GM12878 (cell line): ENCODE measurements around the gene PCDHGA1. TPM values are rescaled to one million over a fixed set of nuclear protein-coding genes. Genes with fewer than 3 reads are reported as not detected.
A peak's percentile ranks its signal among the peaks of the same experiment; 100 is the strongest.

ENCODE experiments used
- ATAC-seq: fragments of 200-7000 bp; cut with Tn5 transposase; 3 replicates; pipeline ENCODE4 v1.9.1; 2020; ENCODE audit warnings: mild to moderate bottlenecking, moderate library complexity
- BruUV-seq: library from RNA; stranded (reverse); fragments of 400-500 nt; replicated peaks from 2 replicates; lab custom pipeline; 2021; lab: Mats Ljungman, UMichigan
- CTCF ChIA-PET: fragments of 300-600 bp; sonication (Branson Sonifier 250); formaldehyde crosslinking; extraction: SDS; loops from one replicate; lab custom pipeline; 2021; ENCODE audit warnings: inconsistent platforms; lab: Yijun Ruan, JAX
- POLR2A ChIA-PET: fragments of 350-600 bp; formaldehyde crosslinking; extraction: SDS; loops from one replicate; lab custom pipeline; 2021; ENCODE audit warnings: inconsistent platforms; lab: Charles Lee
- RAD21 ChIA-PET: fragments of 300-600 bp; sonication (Branson Sonifier 250); formaldehyde crosslinking; loops from one replicate; lab custom pipeline; 2023; ENCODE audit warnings: antibody characterized with exemption; ENCODE audit not compliant: unreplicated experiment; lab: Charles Lee
- SMC1A ChIA-PET: fragments of 300-600 bp; sonication (Branson Sonifier 250); formaldehyde crosslinking; loops from one replicate; lab custom pipeline; 2023; ENCODE audit not compliant: unreplicated experiment, uncharacterized antibody; lab: Charles Lee
- DNase-seq: peaks from one replicate; pipeline ENCODE4 v3.0.0-alpha.2; 2011; ENCODE audit warnings: low read depth, low spot score
- FAIRE-seq: peaks from 3 replicates; lab custom pipeline; 2011; peaks lifted over from hg19 to GRCh38; lab: Jason Lieb, UNC
- H2AFZ ChIP-seq: 2 replicates; pipeline ENCODE4 v1.6.0; 2011; ENCODE audit warnings: low read depth, low read length, control low read depth; ENCODE audit not compliant: control insufficient read depth
- H3K27ac ChIP-seq: 2 replicates; pipeline ENCODE4 v1.5.1; 2011; ENCODE audit warnings: control low read depth; ENCODE audit not compliant: control insufficient read depth, insufficient read depth
- H3K27me3 ChIP-seq, 2 experiments: replicated peaks in 1 of 2; 2 replicates each; pipeline versions ENCODE4 v1.6.0 to v1.6.1; 2011; ENCODE audit warnings: low read length in 1 of 2; ENCODE audit not compliant: control insufficient read depth in 2 of 2, insufficient read depth in 2 of 2
- H3K36me3 ChIP-seq, 2 experiments: 2 replicates each; pipeline ENCODE4 v1.5.1; 2011; ENCODE audit warnings: low read length in 1 of 2; ENCODE audit not compliant: control insufficient read depth in 2 of 2, insufficient read depth in 2 of 2
- H3K4me1 ChIP-seq: 2 replicates; pipeline ENCODE4 v1.6.1; 2011; ENCODE audit warnings: mild to moderate bottlenecking, low read length, moderate library complexity, mixed read lengths; ENCODE audit not compliant: control insufficient read depth, insufficient read depth
- H3K4me2 ChIP-seq: 2 replicates; pipeline ENCODE4 v1.6.0; 2011; ENCODE audit warnings: control low read depth; ENCODE audit not compliant: control insufficient read depth, insufficient read depth
- H3K4me3 ChIP-seq: fragments of 200-600 bp; sonication (generic); 2 replicates; pipeline ENCODE4 v1.5.1; 2016
- H3K79me2 ChIP-seq: 2 replicates; pipeline ENCODE4 v1.6.0; 2011; ENCODE audit warnings: low read length; ENCODE audit not compliant: control insufficient read depth, insufficient read depth
- H3K9ac ChIP-seq: 2 replicates; pipeline ENCODE4 v1.8.0; 2011; ENCODE audit warnings: low read length, control low read depth, mixed read lengths; ENCODE audit not compliant: control insufficient read depth, insufficient read depth
- H3K9me3 ChIP-seq: replicated peaks from 3 replicates; pipeline ENCODE4 v1.5.1; 2011; ENCODE audit warnings: mild to moderate bottlenecking, low read length; ENCODE audit not compliant: control insufficient read depth, insufficient read depth
- H4K20me1 ChIP-seq: 2 replicates; pipeline ENCODE4 v1.6.0; 2011; ENCODE audit not compliant: control insufficient read depth, insufficient read depth
- ASH2L ChIP-seq: fragments of 300-600, 200-600 bp; sonication (generic); IDR thresholded peaks from 2 replicates; pipeline ENCODE4 v1.6.1; 2017; ENCODE audit warnings: low read depth, mild to moderate bottlenecking, borderline replicate concordance
- HDAC6 ChIP-seq: fragments of 200-600 bp; sonication (generic); IDR thresholded peaks from one replicate; pipeline ENCODE4 v1.8.0; 2017; ENCODE audit warnings: antibody characterized with exemption; ENCODE audit not compliant: unreplicated experiment
- MTA2 ChIP-seq: fragments of 450-650 bp; IDR thresholded peaks from 2 replicates; pipeline ENCODE4 v1.6.1; 2016; ENCODE audit warnings: low read depth, mild to moderate bottlenecking, moderate library complexity
- RAD21 ChIP-seq: IDR thresholded peaks from 2 replicates; pipeline ENCODE4 v1.6.1; 2011; ENCODE audit warnings: mild to moderate bottlenecking, low read depth, low read length, moderate library complexity; ENCODE audit not compliant: insufficient read depth
- TARDBP ChIP-seq: IDR thresholded peaks from 2 replicates; pipeline ENCODE4 v1.6.1; 2016; ENCODE audit warnings: borderline replicate concordance
- WGBS: methylation state at CpG from one replicate; pipeline ENCODE4 v1.1.6; 2016; ENCODE audit warnings: low lambda C conversion rate; ENCODE audit not compliant: insufficient replicate concordance, insufficient coverage; ENCODE audit errors: missing lambda C conversion rate; 5-methylcytosine and 5-hydroxymethylcytosine counted together
- in situ Hi-C: fragments of 300-500 bp; cut with MboI; formaldehyde crosslinking; loops from 9 replicates; pipeline ENCODE4 v1.14.3; 2018; ENCODE audit warnings: mixed read lengths
- intact Hi-C: fragments of 100-400 bp; cut with micrococcal nuclease; formaldehyde crosslinking; loops from one replicate; pipeline ENCODE4 v1.14.2; 2022; ENCODE audit not compliant: unreplicated experiment
- polyA plus RNA-seq, 11 experiments: library from polyadenylated mRNA; depleted of rRNA in 4 of 11; unstranded in 6 of 11; stranded (reverse) in 5 of 11; fragments of >200 nt; fragmentation: Nextera tagmentation in 4 of 11; fragmentation: Illumina TruSeq in 1 of 11; extraction: Ambion mirVana in 4 of 11; extraction: Trizol in 1 of 11; gene quantifications; 1 replicate in 1 of 11; 2 replicates in 10 of 11; pipeline versions ENCODE4 v1.2.1 to v1.2.3, GENCODE V29; 2011 to 2016; ENCODE audit warnings: inconsistent platforms in 2 of 11, missing spikeins in 2 of 11, low read depth in 1 of 11
- total RNA-seq, 4 experiments: library from RNA; depleted of rRNA in 3 of 4; stranded (reverse); fragments of >200 nt in 3 of 4; fragmentation: Illumina TruSeq in 1 of 4; extraction: Trizol in 1 of 4; gene quantifications; 2 replicates each; pipeline versions ENCODE4 v1.2.1 to v1.2.3, GENCODE V29; 2013 to 2021
- TF ChIP-seq, protein P1 (sequence below): fragments of 450-650 bp; conservative IDR thresholded peaks from 2 replicates; pipeline ENCODE4 v1.6.1; 2017; ENCODE audit warnings: mild to moderate bottlenecking, moderate library complexity
- TF ChIP-seq, protein P2 (sequence below): fragments of 150-350 bp; IDR thresholded peaks from 2 replicates; pipeline ENCODE4 v1.6.1; 2014; ENCODE audit warnings: mild to moderate bottlenecking, low read depth, low read length
- TF ChIP-seq, protein P3 (sequence below): IDR thresholded peaks from 2 replicates; pipeline ENCODE4 v1.6.1; 2012; ENCODE audit warnings: low read depth, low read length, improper control_type of control experiment
- TF ChIP-seq, protein P4 (sequence below): fragments of 450-650 bp; IDR thresholded peaks from 2 replicates; pipeline ENCODE4 v1.6.1; 2017; ENCODE audit warnings: mild to moderate bottlenecking, moderate library complexity
- TF ChIP-seq, protein P5 (sequence below): IDR thresholded peaks from 2 replicates; pipeline ENCODE4 v1.6.1; 2012; ENCODE audit warnings: low read depth, low read length, improper control_type of control experiment

PCDHGA1 gene
- total and polyA plus RNA-seq, 10 of the 15 experiments (the other 5 are each of a cell fraction or from before 2014, with no cell fraction given), result 0.02 to 0.51 (median 0.19) TPM; not detected in 3

DNA sequence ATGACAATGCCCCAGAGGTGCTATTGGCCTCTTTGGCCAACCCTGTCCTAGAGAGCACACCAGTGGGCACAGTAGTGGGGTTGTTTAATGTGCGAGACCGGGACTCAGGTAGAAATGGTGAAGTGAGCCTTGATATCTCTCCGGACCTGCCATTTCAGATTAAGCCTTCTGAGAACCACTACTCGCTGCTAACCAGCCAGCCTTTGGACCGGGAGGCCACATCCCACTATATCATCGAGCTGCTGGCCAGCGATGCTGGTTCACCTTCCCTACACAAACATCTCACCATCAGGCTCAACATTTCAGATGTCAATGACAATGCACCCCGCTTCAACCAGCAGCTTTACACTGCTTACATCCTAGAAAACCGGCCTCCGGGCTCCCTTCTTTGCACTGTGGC is 160.0 kb downstream of the PCDHGA1 start (continued):
- TF ChIP-seq, protein P1, sequence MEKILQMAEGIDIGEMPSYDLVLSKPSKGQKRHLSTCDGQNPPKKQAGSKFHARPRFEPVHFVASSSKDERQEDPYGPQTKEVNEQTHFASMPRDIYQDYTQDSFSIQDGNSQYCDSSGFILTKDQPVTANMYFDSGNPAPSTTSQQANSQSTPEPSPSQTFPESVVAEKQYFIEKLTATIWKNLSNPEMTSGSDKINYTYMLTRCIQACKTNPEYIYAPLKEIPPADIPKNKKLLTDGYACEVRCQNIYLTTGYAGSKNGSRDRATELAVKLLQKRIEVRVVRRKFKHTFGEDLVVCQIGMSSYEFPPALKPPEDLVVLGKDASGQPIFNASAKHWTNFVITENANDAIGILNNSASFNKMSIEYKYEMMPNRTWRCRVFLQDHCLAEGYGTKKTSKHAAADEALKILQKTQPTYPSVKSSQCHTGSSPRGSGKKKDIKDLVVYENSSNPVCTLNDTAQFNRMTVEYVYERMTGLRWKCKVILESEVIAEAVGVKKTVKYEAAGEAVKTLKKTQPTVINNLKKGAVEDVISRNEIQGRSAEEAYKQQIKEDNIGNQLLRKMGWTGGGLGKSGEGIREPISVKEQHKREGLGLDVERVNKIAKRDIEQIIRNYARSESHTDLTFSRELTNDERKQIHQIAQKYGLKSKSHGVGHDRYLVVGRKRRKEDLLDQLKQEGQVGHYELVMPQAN, result no peak
- TF ChIP-seq, protein P2, sequence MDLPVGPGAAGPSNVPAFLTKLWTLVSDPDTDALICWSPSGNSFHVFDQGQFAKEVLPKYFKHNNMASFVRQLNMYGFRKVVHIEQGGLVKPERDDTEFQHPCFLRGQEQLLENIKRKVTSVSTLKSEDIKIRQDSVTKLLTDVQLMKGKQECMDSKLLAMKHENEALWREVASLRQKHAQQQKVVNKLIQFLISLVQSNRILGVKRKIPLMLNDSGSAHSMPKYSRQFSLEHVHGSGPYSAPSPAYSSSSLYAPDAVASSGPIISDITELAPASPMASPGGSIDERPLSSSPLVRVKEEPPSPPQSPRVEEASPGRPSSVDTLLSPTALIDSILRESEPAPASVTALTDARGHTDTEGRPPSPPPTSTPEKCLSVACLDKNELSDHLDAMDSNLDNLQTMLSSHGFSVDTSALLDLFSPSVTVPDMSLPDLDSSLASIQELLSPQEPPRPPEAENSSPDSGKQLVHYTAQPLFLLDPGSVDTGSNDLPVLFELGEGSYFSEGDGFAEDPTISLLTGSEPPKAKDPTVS, result no peak
- no peak for TF ChIP-seq RAD21
- TF ChIP-seq MTA2, result no peak
- TF ChIP-seq, protein P3, sequence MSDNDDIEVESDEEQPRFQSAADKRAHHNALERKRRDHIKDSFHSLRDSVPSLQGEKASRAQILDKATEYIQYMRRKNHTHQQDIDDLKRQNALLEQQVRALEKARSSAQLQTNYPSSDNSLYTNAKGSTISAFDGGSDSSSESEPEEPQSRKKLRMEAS, result no peak
- TF ChIP-seq, all 136 proteins: peak for 0

DNA sequence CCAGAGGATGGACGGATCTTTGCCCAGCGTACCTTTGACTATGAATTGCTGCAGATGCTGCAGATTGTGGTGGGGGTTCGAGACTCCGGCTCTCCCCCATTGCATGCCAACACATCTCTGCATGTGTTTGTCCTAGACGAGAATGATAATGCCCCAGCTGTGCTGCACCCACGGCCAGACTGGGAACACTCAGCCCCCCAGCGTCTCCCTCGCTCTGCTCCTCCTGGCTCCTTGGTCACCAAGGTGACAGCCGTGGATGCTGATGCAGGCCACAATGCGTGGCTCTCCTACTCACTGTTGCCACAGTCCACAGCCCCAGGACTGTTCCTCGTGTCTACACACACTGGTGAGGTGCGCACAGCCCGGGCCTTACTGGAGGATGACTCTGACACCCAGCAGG is 160.5 kb downstream of the PCDHGA1 start:
- ChIA-PET POLR2A (interaction anchor here (1.2 to 1.7 kb wide), 2 partner anchors 16 to 23 kb away, joined by 3 to 5 read pairs; no protein-coding TSS in a partner anchor), RAD21 (no interaction called here), SMC1A (no interaction called here), CTCF (interaction anchor here (3.4 kb wide), 1 partner anchor 14 kb away, joined by 23 read pairs; the partner anchor contains the start of gene PCDHGC3)
- Histone ChIP-seq H3K4me1 (peaks cover 24% of the 10 kb centered on the region), H4K20me1 (no peaks in the 10 kb centered on the region), H3K9ac (no peak overlapping the region), H3K79me2 (no peaks in the 10 kb centered on the region), H3K27ac (no peak overlapping the region), H2AFZ (no peak overlapping the region), H3K36me3 (no peaks in the 10 kb centered on the region; a peak in 1 of 4 replicates), H3K27me3 (no peaks in the 10 kb centered on the region; a peak in 1 of 4 replicates), H3K4me2 (peak overlapping the region; percentile 97; the same call in 1 of the 2 replicates), H3K4me3 (no peak overlapping the region), H3K9me3 (no peaks in the 10 kb centered on the region; the same call in 2 of the 3 replicates)
- intact Hi-C loops, result no loop called here
- FAIRE-seq, result no peak
- BruUV-seq, result no TSS peak
- in situ Hi-C loops, result no loop called here
- no peak for ATAC-seq
- DNase-seq, result no peak
- 96% methylated on average over 13 of the region's 13 CpGs for WGBS
- TF ChIP-seq RAD21 (no peak), ASH2L (no peak), TARDBP (no peak), HDAC6 (no peak)
- TF ChIP-seq, protein P4, sequence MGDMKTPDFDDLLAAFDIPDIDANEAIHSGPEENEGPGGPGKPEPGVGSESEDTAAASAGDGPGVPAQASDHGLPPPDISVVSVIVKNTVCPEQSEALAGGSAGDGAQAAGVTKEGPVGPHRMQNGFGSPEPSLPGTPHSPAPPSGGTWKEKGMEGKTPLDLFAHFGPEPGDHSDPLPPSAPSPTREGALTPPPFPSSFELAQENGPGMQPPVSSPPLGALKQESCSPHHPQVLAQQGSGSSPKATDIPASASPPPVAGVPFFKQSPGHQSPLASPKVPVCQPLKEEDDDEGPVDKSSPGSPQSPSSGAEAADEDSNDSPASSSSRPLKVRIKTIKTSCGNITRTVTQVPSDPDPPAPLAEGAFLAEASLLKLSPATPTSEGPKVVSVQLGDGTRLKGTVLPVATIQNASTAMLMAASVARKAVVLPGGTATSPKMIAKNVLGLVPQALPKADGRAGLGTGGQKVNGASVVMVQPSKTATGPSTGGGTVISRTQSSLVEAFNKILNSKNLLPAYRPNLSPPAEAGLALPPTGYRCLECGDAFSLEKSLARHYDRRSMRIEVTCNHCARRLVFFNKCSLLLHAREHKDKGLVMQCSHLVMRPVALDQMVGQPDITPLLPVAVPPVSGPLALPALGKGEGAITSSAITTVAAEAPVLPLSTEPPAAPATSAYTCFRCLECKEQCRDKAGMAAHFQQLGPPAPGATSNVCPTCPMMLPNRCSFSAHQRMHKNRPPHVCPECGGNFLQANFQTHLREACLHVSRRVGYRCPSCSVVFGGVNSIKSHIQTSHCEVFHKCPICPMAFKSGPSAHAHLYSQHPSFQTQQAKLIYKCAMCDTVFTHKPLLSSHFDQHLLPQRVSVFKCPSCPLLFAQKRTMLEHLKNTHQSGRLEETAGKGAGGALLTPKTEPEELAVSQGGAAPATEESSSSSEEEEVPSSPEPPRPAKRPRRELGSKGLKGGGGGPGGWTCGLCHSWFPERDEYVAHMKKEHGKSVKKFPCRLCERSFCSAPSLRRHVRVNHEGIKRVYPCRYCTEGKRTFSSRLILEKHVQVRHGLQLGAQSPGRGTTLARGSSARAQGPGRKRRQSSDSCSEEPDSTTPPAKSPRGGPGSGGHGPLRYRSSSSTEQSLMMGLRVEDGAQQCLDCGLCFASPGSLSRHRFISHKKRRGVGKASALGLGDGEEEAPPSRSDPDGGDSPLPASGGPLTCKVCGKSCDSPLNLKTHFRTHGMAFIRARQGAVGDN, result no peak
- TF ChIP-seq, protein P5, sequence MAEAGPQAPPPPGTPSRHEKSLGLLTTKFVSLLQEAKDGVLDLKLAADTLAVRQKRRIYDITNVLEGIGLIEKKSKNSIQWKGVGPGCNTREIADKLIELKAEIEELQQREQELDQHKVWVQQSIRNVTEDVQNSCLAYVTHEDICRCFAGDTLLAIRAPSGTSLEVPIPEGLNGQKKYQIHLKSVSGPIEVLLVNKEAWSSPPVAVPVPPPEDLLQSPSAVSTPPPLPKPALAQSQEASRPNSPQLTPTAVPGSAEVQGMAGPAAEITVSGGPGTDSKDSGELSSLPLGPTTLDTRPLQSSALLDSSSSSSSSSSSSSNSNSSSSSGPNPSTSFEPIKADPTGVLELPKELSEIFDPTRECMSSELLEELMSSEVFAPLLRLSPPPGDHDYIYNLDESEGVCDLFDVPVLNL, result no peak
